H7 (cell line): ENCODE measurements around the gene CCDC124. TPM values are rescaled to one million over a fixed set of nuclear protein-coding genes. Genes with fewer than 3 reads are reported as not detected.
"Not testable (repeated sequence)": the region's sequence is repeated elsewhere in the genome, so short reads cannot be mapped to it uniquely, and the experiment has no call there.

Experiments
- DNase-seq: peaks from one replicate; pipeline ENCODE4 v3.0.0; 2012
- H3K27me3 ChIP-seq: 2 replicates; pipeline ENCODE4 v1.6.0; 2011; ENCODE audit warnings: mild to moderate bottlenecking, low read length; ENCODE audit not compliant: control insufficient read depth, insufficient read depth
- H3K36me3 ChIP-seq: replicated peaks from 2 replicates; pipeline ENCODE4 v1.5.1; 2011; ENCODE audit warnings: low read length; ENCODE audit not compliant: control insufficient read depth, insufficient read depth
- H3K4me3 ChIP-seq: 2 replicates; pipeline ENCODE4 v1.5.1; 2011; ENCODE audit warnings: low read depth, mild to moderate bottlenecking, control low read depth, low read length, moderate library complexity; ENCODE audit not compliant: insufficient read depth
- total RNA-seq: library from RNA; depleted of rRNA; stranded (reverse); fragments of >200 nt; shearing (Covaris generic); gene quantifications from 2 replicates; pipeline ENCODE4 v1.2.3, GENCODE V29; 2014; rRNA removed

CCDC124 gene, protein sequence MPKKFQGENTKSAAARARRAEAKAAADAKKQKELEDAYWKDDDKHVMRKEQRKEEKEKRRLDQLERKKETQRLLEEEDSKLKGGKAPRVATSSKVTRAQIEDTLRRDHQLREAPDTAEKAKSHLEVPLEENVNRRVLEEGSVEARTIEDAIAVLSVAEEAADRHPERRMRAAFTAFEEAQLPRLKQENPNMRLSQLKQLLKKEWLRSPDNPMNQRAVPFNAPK
- 39.7 and 55.4 TPM in 2 replicates for total RNA-seq

GRCh38 chr19:17932485-17933338 lies at the start of gene CCDC124:
TSS of gene CCDC124 (plus strand) at chr19:17933015. CDS start at chr19:17936421, 3,406 bp downstream.
- Histone ChIP-seq H3K4me3 (peak within 1 kb of the TSS; percentile 97), H3K27me3 (no peaks in the 10 kb centered on the region), H3K36me3 (peaks cover 3% of the 10 kb centered on the region)
- peak; percentile 96 for DNase-seq

- no peaks in the 10 kb centered on the region for H3K27me3 ChIP-seq
- no peaks in the 10 kb centered on the region for H3K36me3 ChIP-seq
- DNase-seq = peak; percentile 86
- H3K4me3 ChIP-seq = no peak overlapping the region
Measured at GRCh38 chr19:17883627-17884410, 49.0 kb upstream of the CCDC124 start.

- H3K36me3 ChIP-seq = no peaks in the 10 kb centered on the region
Measured at GRCh38 chr19:17886515-17886914, 46.3 kb upstream of the CCDC124 start.

GRCh38 chr19:17887221-17887620 lies 45.6 kb upstream of the CCDC124 start:
- DNase-seq, H3K4me3 ChIP-seq, H3K27me3 ChIP-seq, H3K36me3 ChIP-seq: not testable (repeated sequence)

More at GRCh38 chr19:17886515-17886914, 46.3 kb upstream of the CCDC124 start:
- no peaks in the 10 kb centered on the region for H3K27me3 ChIP-seq
- H3K4me3 ChIP-seq = no peak overlapping the region
- no peak for DNase-seq

- Histone ChIP-seq H3K36me3 (no peaks in the 10 kb centered on the region), H3K27me3 (no peaks in the 10 kb centered on the region; the same call in 1 of the 2 replicates), H3K4me3 (no peak overlapping the region)
- peak; percentile 8 for DNase-seq
Measured at GRCh38 chr19:17888260-17888659, 44.6 kb upstream of the CCDC124 start.

- Histone ChIP-seq H3K4me3 (no peak overlapping the region), H3K36me3 (no peaks in the 10 kb centered on the region), H3K27me3 (no peaks in the 10 kb centered on the region; the same call in 1 of the 2 replicates)
- peak; percentile 87 for DNase-seq
Measured at GRCh38 chr19:17889609-17890214, 43.1 kb upstream of the CCDC124 start.

DNA sequence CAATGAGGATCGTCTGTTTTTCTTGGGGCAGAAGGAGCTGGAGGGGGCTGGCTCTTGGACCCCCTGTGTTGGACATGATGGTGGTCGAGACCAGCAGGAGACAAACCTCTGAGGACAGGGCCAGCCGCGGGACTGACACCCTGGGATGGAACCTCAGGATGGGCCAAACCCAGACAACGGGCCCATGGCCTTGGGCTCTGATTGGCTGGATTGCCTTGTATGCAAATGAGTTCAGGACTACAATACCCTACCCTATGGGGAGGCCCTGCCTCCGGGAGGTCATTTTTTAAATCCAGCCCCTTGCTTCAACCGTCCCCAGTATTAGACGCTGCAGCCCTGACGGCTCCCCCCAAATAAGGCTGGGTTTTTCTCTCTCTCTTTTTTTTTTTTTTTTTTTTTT lies 39.0 kb upstream of the CCDC124 start:
- no peak overlapping the region for H3K4me3 ChIP-seq
- no peaks in the 10 kb centered on the region; the same call in 1 of the 2 replicates for H3K27me3 ChIP-seq

DNA sequence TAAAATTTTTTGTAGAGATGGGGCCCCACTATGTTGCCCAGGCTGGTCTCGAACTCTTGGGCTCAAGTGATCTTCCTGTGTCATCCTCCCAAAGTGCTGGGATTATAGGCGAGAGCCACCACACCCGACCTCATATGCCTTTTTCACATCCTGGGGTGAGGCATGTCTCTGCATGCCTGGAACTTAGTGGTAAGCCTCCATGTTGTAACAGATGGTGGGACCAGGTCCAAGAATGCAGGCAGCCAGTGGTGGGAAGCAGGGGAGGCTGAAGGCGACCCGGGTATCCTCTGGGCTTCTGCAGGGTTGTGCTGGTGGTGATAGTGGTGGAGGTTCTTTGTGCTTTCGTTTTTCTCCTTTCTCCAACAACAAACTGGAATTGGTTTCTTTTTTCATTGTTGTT lies 30.1 kb upstream of the CCDC124 start:
- no peaks in the 10 kb centered on the region for H3K36me3 ChIP-seq
- no peak for DNase-seq
- H3K27me3 ChIP-seq = no peaks in the 10 kb centered on the region
- H3K4me3 ChIP-seq = no peak overlapping the region

More for the DNA sequence above, 39.0 kb upstream of the CCDC124 start:
- no peaks in the 10 kb centered on the region for H3K36me3 ChIP-seq
- peak; percentile 50 for DNase-seq

- H3K4me3 ChIP-seq = no peak overlapping the region
- no peak for DNase-seq
- no peaks in the 10 kb centered on the region for H3K27me3 ChIP-seq
- no peaks in the 10 kb centered on the region for H3K36me3 ChIP-seq
Measured at GRCh38 chr19:17908244-17908643, 24.6 kb upstream of the CCDC124 start.

DNA sequence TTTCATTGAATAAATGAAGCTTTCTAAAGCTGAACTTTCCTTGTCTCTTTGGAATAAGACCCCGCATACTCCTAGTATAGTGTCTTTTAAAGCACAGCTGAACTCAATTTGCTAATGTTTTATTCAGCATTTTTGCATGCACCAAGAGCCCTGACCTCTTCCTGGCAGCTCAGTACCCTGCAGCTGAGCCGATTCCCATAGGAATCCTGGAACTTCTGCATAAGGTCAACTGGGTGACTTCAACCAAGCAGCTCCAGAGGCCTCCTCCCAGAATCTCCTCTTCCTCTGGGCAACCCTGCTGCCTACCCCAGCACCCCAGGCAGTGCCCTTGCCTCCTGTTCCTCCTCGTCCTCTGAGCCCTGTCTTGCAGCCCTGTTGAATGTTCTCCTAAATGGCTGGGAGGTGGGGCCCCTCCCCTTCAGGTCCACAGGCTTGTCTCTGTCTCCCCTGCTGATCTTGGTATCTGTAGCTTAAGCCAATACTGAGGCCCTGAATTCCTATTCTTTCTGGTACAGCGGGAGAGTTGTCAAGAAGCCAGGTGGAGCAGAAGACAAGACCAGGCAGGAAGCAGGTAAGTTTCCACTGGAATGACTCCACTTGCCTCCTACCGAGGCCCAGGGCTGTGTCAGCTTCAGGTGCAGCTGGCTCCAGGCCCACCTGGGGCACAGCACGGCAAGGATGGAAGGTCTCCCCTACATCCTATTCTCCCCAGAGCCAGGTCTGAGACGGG lies 23.6 kb upstream of the CCDC124 start:
- no peaks in the 10 kb centered on the region for H3K36me3 ChIP-seq
- no peak overlapping the region for H3K4me3 ChIP-seq
- H3K27me3 ChIP-seq = no peaks in the 10 kb centered on the region
- peak; percentile 69 for DNase-seq

- no peaks in the 10 kb centered on the region for H3K36me3 ChIP-seq
- H3K27me3 ChIP-seq = no peaks in the 10 kb centered on the region
- no peak overlapping the region for H3K4me3 ChIP-seq
- DNase-seq = no peak
Measured at GRCh38 chr19:17910791-17911360, 21.9 kb upstream of the CCDC124 start.

DNA sequence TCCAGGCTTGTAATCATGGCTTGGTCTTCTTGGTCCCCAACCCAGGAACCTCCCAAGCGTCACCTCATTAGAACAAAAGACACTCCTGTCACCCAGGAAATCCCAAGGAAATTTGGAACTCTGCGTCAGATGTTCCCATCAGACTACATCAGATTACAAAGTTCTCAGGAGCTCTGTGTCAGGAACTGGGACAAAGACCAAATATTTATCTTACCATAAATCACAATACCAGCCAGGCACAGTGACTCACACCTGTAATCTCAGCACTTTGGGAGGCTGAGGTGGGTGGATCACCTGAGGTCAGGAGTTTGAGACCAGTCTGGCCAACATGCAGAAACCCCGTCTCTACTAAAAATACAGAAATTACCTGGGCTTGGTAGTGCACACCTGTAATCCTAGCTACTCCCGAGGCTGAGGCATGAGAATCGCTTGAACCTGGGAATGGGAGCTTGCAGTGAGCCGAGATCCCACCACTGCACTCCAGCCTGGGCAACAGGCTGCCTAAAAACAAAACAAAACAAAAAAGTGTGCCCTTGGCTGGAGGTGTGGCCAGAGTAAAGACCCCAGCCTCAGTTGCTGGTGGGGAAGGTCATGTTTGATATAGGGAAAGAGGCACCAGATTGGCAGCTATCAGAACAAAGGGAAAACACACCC lies 16.7 kb upstream of the CCDC124 start:
- H3K36me3 ChIP-seq = no peaks in the 10 kb centered on the region

GRCh38 chr19:17918151-17918550 lies 14.7 kb upstream of the CCDC124 start:
- not testable (repeated sequence) for H3K36me3 ChIP-seq, H3K4me3 ChIP-seq, H3K27me3 ChIP-seq, DNase-seq

More for the DNA sequence above, 16.7 kb upstream of the CCDC124 start:
- Histone ChIP-seq H3K27me3 (no peaks in the 10 kb centered on the region), H3K4me3 (no peak overlapping the region)
- DNase-seq = peak; percentile 14
